GM12878 (cell line): ENCODE measurements around the gene PLB1.

Experiments used
- SMAD1 ChIP-seq: fragments of 450-650 bp; IDR thresholded peaks from 2 replicates; pipeline ENCODE4 v1.6.1; 2018; ENCODE audit warnings: mild to moderate bottlenecking, low read depth; ENCODE audit not compliant: partially characterized antibody
- TF ChIP-seq, protein P1 (sequence below): fragments of 450-650 bp; IDR thresholded peaks from 2 replicates; pipeline ENCODE4 v1.6.1; 2016; ENCODE audit warnings: mild to moderate bottlenecking

- TF ChIP-seq, protein P1, sequence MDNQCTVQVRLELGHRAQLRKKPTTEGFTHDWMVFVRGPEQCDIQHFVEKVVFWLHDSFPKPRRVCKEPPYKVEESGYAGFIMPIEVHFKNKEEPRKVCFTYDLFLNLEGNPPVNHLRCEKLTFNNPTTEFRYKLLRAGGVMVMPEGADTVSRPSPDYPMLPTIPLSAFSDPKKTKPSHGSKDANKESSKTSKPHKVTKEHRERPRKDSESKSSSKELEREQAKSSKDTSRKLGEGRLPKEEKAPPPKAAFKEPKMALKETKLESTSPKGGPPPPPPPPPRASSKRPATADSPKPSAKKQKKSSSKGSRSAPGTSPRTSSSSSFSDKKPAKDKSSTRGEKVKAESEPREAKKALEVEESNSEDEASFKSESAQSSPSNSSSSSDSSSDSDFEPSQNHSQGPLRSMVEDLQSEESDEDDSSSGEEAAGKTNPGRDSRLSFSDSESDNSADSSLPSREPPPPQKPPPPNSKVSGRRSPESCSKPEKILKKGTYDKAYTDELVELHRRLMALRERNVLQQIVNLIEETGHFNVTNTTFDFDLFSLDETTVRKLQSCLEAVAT = no peak
- TF ChIP-seq SMAD1 = no peak
Measured at GRCh38 chr2:28526527-28527132, 30.8 kb downstream of the PLB1 start.
